Small intestine (tissue), 7 donors: Measurements from ENCODE around the gene RASAL2. TPM values are rescaled to one million over a fixed set of nuclear protein-coding genes. Genes with fewer than 3 reads are reported as not detected.

Experiments
- DNase-seq, 2 donors: peaks; one replicate each; pipeline versions ENCODE4 v3.0.0 to v3.0.0-alpha.2; 2013
- FAIRE-seq: peaks from 2 replicates; lab custom pipeline; 2012; peaks lifted over from hg19 to GRCh38; lab: Jason Lieb, UNC
- H3K27ac ChIP-seq, 3 donors: one replicate each; pipeline ENCODE4 v1.5.1; 2013; ENCODE audit warnings: low read length in 2 of 3, mild to moderate bottlenecking in 2 of 3, control low read depth in 1 of 3, inconsistent platforms in 1 of 3, low read depth in 1 of 3, moderate library complexity in 1 of 3
- H3K27me3 ChIP-seq, 3 donors: one replicate each; pipeline ENCODE4 v1.6.1; 2013; ENCODE audit warnings: low read length in 3 of 3, inconsistent platforms in 1 of 3; ENCODE audit not compliant: control insufficient read depth in 3 of 3, insufficient read depth in 3 of 3
- H3K36me3 ChIP-seq, 3 donors: one replicate each; pipeline ENCODE4 v1.6.1; 2013; ENCODE audit warnings: low read length in 3 of 3, inconsistent platforms in 1 of 3, low read depth in 1 of 3, mild to moderate bottlenecking in 1 of 3, moderate library complexity in 1 of 3; ENCODE audit not compliant: control insufficient read depth in 3 of 3, insufficient read depth in 2 of 3
- H3K4me1 ChIP-seq, 3 donors: one replicate each; pipeline ENCODE4 v1.6.1; 2013; ENCODE audit warnings: low read length in 2 of 3, inconsistent platforms in 1 of 3, low read depth in 1 of 3, mild to moderate bottlenecking in 1 of 3, moderate library complexity in 1 of 3; ENCODE audit not compliant: control insufficient read depth in 3 of 3, insufficient read depth in 2 of 3
- H3K4me3 ChIP-seq, 3 donors: one replicate each; pipeline ENCODE4 v1.5.1; 2013; ENCODE audit warnings: low read length in 3 of 3, control low read depth in 1 of 3, inconsistent platforms in 1 of 3, low read depth in 1 of 3, mild to moderate bottlenecking in 1 of 3, moderate library complexity in 1 of 3
- H3K9me3 ChIP-seq, 2 donors: one replicate each; pipeline ENCODE4 v1.6.1; 2013; ENCODE audit warnings: low read depth in 1 of 2, low read length in 1 of 2; ENCODE audit not compliant: control insufficient read depth in 2 of 2, insufficient read depth in 1 of 2
- WGBS, 3 donors: extraction: QIAGEN DNeasy Blood & Tissue Kit; methylation state at CpG; one replicate each; pipeline ENCODE4 v1.1.7; 2013; 5-methylcytosine and 5-hydroxymethylcytosine counted together
- polyA plus RNA-seq, 4 donors: library from polyadenylated mRNA; stranded (reverse) in 3 of 4; unstranded in 1 of 4; fragments of 200-250 nt in 3 of 4; fragments of 120-200 nt in 1 of 4; gene quantifications; one replicate each; pipeline versions ENCODE4 v1.2.1 to v1.2.3, GENCODE V29; 2013
- donor health status: healthy with polysubstance abuse.
- donor health status: control.
- donor health status: control.
- donor health status: Bipolar disorder and iron deficiency.
- donor health status: healthy.

The RASAL2 gene
- polyA plus RNA-seq, 4 donors = 1.8 to 23.5 (median 3.3) TPM

- H3K4me1 ChIP-seq = peaks cover 0 to 2% (median 0%) of the 10 kb centered on the region in 3 donors
- H3K36me3 ChIP-seq = peaks cover 0 to 10% (median 4%) of the 10 kb centered on the region in 3 donors
- DNase-seq (no peak), FAIRE-seq (no peak)
- no peak overlapping the region for H3K27ac ChIP-seq
- no peak overlapping the region for H3K4me3 ChIP-seq
- H3K9me3 ChIP-seq = peaks cover 0 to 5% of the 10 kb centered on the region in 2 donors
- H3K27me3 ChIP-seq = no peaks in the 10 kb centered on the region
Observed at GRCh38 chr1:178465011-178465410, 371.1 kb downstream of the RASAL2 start.

GRCh38 chr1:178467837-178468236 is 373.9 kb downstream of the RASAL2 start:
- no peak for DNase-seq
- no peak for FAIRE-seq
- Histone ChIP-seq H3K27ac (no peak overlapping the region), H3K27me3 (no peaks in the 10 kb centered on the region), H3K4me3 (no peak overlapping the region), H3K9me3 (peaks cover 0 to 5% of the 10 kb centered on the region in 2 donors), H3K4me1 (peaks cover 0 to 11% (median 0%) of the 10 kb centered on the region in 3 donors), H3K36me3 (peaks cover 0 to 14% (median 4%) of the 10 kb centered on the region in 3 donors)

- Histone ChIP-seq H3K4me1 (peaks cover 0 to 11% (median 0%) of the 10 kb centered on the region in 3 donors), H3K9me3 (peaks cover 0 to 5% of the 10 kb centered on the region in 2 donors), H3K27me3 (no peaks in the 10 kb centered on the region), H3K27ac (peak overlapping the region in 2 of 3 donors; percentile 37 to 75), H3K4me3 (no peak overlapping the region), H3K36me3 (peaks cover 2 to 20% (median 6%) of the 10 kb centered on the region in 3 donors)
- DNase-seq (peak; percentile 92 to 96), FAIRE-seq (no peak)
- 21 to 57% (median 37%) methylated on average over 5 of the region's 5 CpGs for WGBS, 3 donors
Observed at GRCh38 chr1:178470411-178470960, 376.6 kb downstream of the RASAL2 start.

GRCh38 chr1:178472531-178472930 is 378.6 kb downstream of the RASAL2 start:
- H3K36me3 ChIP-seq = peaks cover 2 to 18% (median 2%) of the 10 kb centered on the region in 3 donors

GRCh38 chr1:178477373-178477772 is 383.5 kb downstream of the RASAL2 start:
- Histone ChIP-seq H3K9me3 (no peaks in the 10 kb centered on the region), H3K36me3 (peaks cover 2 to 9% (median 2%) of the 10 kb centered on the region in 3 donors), H3K4me1 (no peaks in the 10 kb centered on the region), H3K27ac (no peak overlapping the region), H3K27me3 (no peaks in the 10 kb centered on the region), H3K4me3 (no peak overlapping the region)
- WGBS, 3 donors = 79 to 90% (median 82%) methylated on average over 4 of the region's 4 CpGs
- no peak for FAIRE-seq
- no peak for DNase-seq

More at GRCh38 chr1:178472531-178472930, 378.6 kb downstream of the RASAL2 start:
- no peak overlapping the region for H3K27ac ChIP-seq
- peaks cover 0 to 4% of the 10 kb centered on the region in 2 donors for H3K9me3 ChIP-seq
- DNase-seq (no peak), FAIRE-seq (no peak)
- no peak overlapping the region for H3K4me3 ChIP-seq
- H3K27me3 ChIP-seq = no peaks in the 10 kb centered on the region
- peaks cover 0 to 11% (median 0%) of the 10 kb centered on the region in 3 donors for H3K4me1 ChIP-seq

GRCh38 chr1:178477841-178478240 is 383.9 kb downstream of the RASAL2 start:
- 30 to 38% (median 36%) methylated on average over 1 of the region's 1 CpG for WGBS, 3 donors
- DNase-seq = no peak
- no peaks in the 10 kb centered on the region for H3K9me3 ChIP-seq
- H3K4me1 ChIP-seq = no peaks in the 10 kb centered on the region
- H3K4me3 ChIP-seq = no peak overlapping the region
- no peaks in the 10 kb centered on the region for H3K27me3 ChIP-seq
- H3K27ac ChIP-seq = no peak overlapping the region
- peaks cover 2 to 8% (median 2%) of the 10 kb centered on the region in 3 donors for H3K36me3 ChIP-seq
- no peak for FAIRE-seq

GRCh38 chr1:178483251-178483957 is 389.5 kb downstream of the RASAL2 start:
- Histone ChIP-seq H3K36me3 (no peaks in the 10 kb centered on the region), H3K9me3 (no peaks in the 10 kb centered on the region), H3K4me1 (peaks cover 0 to 12% (median 0%) of the 10 kb centered on the region in 3 donors), H3K4me3 (no peak overlapping the region), H3K27me3 (peaks cover 0 to 10% (median 0%) of the 10 kb centered on the region in 3 donors), H3K27ac (no peak overlapping the region)
- 85 to 92% (median 89%) methylated on average over 5 of the region's 5 CpGs for WGBS, 3 donors
- DNase-seq = no peak
- FAIRE-seq = no peak

GRCh38 chr1:178484698-178485225 is 390.9 kb downstream of the RASAL2 start:
- DNase-seq = no peak
- Histone ChIP-seq H3K9me3 (no peaks in the 10 kb centered on the region), H3K4me3 (no peak overlapping the region), H3K36me3 (no peaks in the 10 kb centered on the region), H3K27me3 (peaks cover 0 to 10% (median 0%) of the 10 kb centered on the region in 3 donors), H3K4me1 (peaks cover 0 to 12% (median 0%) of the 10 kb centered on the region in 3 donors), H3K27ac (no peak overlapping the region)
- 64 to 79% (median 66%) methylated on average over 3 of the region's 3 CpGs for WGBS, 3 donors
- FAIRE-seq = no peak
